HG03565 (cell line): Measurements from ENCODE around the gene LRMDA.
"Not testable (repeated sequence)": the region's sequence is repeated elsewhere in the genome, so short reads cannot be mapped to it uniquely, and the experiment has no call there.

Source experiments
- ATAC-seq: cut with Tn5 transposase; IDR thresholded peaks from one replicate; pipeline ENCODE4 v1.9.1; 2021; ENCODE audit warnings: mild to moderate bottlenecking, moderate library complexity; ENCODE audit not compliant: unreplicated experiment

LRMDA gene

DNA sequence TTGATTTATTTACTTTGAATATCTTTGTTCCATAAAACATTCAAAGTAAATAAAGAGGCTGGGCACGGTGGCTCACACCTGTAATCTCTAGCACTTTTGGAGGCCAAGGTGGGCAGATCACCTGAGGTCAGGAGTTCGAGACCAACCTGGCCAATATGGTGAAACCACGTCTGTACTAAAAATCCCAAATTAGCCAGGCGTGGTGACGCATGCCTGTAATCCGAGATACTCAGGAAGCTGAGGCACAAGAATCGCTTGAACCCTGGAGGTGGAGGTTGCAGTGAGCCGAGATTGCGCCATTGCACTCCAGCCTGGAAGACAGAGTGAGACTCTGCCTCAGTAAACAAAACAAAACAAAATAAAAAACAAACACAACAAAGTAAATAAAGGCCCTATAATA is 1153.0 kb downstream of the LRMDA start:
- ATAC-seq, result not testable (repeated sequence)
